ENCODE results near the gene LHX1.

DNA sequence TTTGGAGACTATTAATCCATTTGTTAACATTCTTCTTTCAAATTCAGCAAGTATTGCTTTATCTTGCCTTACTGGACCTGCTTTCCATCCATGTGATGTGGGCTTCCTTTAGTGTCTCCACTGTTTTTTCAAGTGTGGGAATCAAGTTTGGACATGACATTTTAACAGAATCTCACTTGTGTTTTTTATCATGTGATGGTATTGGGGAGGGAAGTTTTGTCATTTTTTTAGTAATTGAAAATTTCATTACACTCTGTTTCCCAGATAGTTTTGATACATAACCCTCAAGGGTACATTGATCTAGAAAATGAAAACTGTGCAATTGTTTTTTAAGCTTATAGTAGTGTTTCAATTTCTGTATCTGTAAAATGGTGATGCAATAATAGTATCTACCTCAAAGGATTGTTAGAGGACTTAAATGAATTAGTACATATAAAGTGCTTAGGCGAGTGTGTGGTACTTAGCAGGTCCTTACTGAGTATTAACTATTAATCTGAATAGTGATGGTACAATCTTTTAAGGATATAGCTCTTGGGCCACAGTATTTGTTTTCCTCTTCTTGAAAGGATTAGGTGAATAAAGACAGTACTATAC is 38.7 kb downstream of the LHX1 start:
- TF ChIP-seq, protein P1, sequence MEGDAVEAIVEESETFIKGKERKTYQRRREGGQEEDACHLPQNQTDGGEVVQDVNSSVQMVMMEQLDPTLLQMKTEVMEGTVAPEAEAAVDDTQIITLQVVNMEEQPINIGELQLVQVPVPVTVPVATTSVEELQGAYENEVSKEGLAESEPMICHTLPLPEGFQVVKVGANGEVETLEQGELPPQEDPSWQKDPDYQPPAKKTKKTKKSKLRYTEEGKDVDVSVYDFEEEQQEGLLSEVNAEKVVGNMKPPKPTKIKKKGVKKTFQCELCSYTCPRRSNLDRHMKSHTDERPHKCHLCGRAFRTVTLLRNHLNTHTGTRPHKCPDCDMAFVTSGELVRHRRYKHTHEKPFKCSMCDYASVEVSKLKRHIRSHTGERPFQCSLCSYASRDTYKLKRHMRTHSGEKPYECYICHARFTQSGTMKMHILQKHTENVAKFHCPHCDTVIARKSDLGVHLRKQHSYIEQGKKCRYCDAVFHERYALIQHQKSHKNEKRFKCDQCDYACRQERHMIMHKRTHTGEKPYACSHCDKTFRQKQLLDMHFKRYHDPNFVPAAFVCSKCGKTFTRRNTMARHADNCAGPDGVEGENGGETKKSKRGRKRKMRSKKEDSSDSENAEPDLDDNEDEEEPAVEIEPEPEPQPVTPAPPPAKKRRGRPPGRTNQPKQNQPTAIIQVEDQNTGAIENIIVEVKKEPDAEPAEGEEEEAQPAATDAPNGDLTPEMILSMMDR (conservative IDR thresholded peaks at IDR 0.05; ENCODE audit: low read length) = no peak
- TF ChIP-seq EZH2phosphoT487 (IDR thresholded peaks at IDR 0.05; ENCODE audit: borderline replicate concordance) = no peak

All from Loucy (cell line).